NK-92 (cell line): Measurements from ENCODE around the gene EN2.

Source experiments
- DNase-seq: peaks from one replicate; lab custom pipeline; 2025; ENCODE audit not compliant: unreplicated experiment; lab: John Stamatoyannopoulos, UW

The EN2 gene

DNA sequence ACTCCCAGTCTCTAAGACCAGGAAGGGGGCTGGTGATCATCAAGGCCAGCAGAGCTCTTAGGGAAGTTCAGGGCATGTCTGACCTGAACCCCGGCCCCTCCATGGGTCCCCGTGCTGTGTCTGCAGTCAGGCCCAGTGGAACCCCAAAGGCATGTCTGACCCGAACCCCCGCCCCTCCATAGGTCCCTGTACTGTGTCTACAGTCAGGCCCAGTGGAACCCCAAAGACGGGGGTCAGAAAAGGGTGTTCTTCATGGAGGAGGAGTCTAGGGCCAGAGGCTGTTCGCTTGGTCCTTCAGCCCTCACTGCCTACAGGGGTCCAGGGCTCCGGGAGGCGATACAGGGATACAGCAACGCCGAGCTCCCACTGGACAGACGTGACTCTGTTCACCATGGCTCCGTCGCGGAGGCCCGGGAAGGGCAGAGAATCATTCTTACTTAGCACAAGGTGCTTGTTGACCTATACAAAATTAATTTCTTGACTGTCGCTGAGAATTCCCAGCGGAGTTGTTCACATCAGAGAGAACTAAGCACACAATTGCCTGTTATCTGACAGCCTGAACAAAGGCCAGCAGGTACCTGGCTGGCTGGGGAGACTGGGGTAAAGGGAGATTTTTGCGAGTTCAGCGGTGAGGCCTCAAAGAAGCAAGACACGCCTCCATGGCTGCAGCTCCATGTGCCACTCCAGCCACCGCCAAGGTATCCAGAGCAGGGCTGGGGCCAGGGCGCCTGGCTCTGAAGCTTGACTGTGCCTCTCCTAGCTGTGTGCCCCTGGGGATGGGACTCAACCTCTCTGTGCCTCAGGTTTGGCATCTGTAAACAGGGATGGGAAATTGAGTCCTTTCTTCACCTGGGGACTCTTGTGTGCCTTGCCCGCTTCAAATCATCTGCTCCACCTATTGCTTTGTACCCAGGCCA is 26.8 kb downstream of the EN2 start:
- no peak for DNase-seq

DNA sequence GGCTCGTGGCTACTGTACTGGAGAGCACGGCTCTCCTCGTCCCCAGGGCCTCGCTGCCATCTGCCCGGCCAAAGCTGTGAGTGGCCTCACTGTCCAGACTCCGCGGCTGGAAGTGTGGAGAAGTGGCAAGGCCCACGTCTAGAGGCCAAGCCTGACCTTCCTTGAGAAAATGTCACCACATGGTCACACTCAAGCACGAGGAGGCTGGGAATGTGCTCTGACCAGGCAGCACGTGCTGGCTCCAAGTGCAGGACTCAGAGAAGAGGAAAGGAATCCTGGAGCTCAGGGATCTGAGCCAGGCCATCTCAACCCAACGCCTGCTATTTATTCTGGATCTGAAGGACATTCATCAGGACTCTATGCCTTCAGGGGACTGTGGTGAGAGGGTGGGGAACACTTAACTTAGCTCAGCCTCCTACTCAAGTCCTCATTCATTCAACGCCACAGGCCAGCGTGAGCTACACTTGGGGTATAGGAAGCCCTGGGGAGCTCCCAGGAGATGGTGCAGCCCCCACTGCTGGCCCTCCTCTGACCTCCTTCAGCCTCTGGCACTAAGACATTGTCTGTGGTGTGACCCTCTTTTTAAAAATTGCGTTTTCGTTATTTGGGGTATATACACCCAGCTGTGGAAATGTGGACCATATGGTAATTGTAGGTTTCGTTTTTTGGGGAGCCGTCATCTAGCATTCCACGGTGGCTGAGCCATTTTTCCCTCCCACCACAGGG is 29.0 kb downstream of the EN2 start:
- DNase-seq, result no peak

DNA sequence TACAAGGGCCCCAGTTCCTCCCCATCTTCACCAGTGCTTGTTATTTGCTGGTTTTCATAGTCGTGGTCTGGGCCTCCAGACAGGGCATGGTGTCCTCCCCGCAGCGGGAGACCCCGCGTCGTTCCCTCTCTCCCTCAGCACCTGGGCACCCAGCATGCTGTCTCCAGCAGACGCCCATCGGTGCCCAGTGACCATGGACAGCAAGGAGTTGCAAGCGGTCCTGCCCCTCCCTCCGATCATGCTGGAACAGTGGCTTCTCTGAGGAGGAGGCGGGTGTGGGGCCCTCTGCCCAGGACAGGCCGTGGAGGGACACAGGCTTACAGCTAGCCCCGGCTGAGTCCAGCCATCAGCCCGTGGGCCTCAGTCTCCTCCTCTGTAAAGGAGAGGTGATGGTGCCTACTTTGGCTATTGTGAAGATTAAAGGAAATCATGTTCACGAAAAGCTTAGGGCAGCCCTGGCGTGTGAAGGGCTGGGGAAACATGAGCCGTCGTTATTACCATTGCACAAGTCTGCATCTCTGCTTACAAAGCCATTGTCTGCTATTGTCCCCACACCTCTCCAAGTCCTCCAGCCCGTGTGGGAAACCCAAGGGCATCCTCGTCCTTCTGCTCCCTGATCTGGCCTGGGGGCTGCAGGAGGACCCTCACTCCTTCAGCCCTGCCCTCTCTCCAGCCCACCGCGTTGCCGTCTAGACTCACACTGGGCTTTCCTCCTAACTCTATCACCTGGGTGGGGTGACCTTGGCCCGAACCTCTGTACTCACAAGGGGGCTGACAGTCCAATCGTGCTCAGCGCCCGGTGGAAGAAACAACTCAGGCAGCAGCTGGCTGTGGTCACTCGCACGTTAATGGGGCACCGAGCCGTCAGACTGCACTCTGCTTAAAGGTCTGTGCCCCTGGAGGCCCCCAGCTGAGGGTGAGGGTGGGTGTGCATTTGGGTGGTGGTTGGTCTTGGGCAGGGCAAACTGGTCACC is 29.9 kb downstream of the EN2 start:
- DNase-seq, result no peak

DNA sequence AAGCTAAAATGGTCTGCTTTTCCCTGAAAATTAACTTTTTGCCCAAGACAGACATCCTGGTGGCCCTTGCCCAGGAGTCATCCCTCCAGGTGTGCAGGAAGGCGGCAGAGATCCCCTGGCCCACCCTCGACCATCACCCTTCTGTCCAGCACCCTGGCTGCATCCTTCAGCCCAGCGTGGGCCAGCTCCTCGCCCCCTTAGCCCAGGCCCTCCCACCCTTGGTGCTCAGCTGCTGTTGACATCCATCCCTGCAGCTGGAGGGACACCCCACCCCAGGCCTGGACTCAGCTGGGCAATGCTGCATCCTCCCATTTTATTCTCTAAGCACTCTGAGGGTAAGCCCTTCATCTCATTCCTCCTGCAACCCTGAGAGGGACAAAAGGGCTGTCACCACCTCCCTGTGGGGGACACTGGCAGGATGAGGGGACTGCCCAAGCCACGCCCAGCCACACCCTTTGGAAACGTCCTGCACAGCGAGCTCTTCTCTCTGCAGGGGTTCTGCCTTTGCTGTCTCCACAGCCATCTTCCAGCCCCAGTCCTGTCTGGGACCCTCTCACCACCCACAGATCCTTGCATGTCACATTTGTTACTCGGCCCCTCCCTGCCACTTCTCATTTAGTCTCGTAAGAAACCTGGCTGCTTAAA is 30.7 kb downstream of the EN2 start:
- DNase-seq, result no peak

DNA sequence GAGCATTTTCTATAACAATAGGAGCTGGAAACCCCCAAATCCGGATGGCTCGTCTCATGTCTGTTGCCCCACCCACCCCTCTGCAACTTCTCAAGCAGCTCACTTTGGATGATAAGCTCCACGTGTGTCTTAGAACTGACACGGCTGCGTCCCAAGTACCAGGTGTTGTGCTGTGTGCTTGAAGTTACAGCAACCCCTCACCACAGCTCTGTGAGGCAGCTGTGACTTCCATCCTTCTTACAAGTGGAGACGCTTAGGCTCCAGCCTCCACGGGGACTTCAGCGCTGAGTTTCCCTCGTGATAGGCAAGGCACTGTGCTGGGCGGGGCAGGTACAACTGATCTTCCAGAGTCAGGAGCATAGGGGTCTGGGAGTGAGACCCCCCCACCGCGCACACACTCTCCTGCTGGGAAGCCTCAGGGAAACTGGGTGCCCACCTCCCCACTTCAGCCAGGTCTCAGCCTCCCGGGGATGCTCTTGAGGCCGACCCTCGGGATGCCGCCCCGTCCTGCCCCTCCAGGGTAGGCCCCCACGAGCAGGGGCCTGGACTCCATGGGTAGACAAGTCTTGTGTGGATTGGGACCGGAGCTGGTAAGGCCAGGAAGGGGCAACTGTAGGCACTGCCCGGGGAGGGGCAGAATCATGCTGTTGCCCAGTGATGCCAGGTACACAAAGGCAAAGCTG is 31.4 kb downstream of the EN2 start:
- DNase-seq, result no peak

DNA sequence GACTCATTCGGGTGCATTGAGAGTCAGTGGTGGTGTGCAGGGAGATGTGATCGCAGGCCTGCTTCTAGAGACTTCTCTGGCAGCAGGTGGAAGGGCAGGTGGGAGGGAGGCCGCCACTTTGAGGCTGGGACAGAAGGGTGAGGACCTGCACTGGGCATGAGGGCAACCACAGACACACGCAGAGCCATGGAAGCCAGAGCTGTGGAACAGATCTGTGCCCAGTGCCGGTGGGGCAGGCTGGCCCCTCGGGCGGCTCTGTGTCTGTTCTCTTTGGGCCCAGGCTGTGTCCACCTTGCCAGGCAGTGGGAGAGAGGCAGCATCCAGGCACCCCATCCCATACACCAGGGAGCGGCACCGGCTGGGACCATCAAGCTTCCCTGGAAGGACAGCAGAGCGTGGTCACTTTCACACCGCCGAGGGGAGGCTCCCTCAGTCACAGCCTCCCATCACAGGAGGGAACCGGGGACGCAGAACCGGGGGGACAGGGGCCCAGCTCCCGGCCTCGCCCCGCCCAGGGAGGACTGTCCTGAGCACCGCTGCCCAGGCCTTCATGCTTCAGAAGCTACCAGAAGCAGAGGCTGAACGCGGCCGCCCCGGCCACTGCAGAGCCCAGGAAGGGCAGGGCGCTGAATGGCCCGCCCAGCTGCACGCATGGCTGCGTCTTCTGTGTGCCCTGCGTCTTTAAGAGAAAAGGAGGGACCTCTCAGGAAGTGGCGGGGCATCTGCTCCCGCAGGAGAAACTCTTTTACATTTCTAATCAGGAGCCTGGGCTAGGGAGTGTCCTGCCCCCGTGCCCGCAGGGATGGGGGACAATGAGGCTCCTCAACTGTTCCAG is 32.1 kb downstream of the EN2 start:
- DNase-seq, result no peak

DNA sequence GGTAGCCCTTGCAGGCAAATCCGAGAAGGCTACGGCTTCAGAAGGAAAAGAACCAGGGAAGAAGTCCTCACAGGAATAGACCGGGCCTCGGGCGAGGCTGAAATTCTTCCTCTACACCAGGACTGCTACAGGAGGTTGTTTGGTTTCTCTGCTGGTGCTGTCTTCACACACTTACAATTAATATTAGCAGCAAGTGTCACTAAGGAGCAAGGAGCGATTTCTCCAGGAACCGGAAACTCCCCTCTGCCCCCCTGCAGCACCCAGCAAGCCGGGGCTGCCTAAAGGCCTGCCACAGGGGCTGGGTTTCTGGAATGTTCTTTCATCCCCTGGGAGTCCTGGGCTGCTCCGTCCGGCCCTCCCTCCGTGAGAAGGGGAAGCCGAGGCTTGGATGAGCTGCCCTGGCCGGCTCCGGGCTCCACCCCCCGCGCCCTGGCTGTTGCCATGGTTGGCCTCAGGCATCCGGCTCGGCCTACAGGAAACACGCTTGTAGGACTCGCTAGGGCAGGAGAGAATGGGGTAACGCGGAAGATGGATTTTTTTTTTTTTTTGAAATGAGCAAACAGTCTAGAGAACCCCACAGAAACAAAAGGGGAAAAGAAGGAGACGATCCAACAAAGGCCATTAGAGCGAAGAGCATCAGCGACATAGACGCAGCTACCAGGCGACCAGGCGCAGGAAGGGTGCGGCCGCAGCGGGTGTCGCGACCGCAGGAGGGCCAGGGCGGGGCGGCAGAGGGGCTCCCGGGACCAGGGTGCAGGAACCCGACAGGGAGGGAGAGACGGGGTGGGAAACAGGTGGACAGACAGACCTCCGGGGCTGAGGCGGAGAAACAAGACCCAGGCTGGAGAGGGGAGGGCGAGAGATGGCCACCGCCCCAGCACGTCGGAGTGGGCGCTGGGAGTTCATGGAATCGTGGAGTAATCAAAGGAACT is 33.0 kb downstream of the EN2 start:
- DNase-seq, result no peak

DNA sequence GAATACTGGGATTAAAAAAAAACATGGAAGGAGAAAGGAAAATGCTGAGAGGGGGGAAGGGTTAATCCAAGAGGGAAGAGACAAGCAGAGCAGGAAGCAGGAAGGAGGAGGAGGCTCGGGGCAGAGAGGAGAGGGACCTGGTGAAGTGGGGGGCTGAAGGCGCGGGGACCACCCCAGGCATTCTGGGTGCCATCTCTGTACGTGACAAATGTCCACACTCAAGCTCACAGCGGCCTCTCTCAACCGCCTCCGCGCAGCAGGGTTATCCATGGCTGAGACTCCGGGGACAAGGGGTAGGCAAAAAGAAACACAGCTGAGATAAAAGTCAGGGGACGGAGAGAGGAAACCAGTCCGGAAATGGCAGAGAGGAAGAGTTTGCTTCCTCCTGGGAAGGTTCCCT is 33.9 kb downstream of the EN2 start:
- no peak for DNase-seq

DNA sequence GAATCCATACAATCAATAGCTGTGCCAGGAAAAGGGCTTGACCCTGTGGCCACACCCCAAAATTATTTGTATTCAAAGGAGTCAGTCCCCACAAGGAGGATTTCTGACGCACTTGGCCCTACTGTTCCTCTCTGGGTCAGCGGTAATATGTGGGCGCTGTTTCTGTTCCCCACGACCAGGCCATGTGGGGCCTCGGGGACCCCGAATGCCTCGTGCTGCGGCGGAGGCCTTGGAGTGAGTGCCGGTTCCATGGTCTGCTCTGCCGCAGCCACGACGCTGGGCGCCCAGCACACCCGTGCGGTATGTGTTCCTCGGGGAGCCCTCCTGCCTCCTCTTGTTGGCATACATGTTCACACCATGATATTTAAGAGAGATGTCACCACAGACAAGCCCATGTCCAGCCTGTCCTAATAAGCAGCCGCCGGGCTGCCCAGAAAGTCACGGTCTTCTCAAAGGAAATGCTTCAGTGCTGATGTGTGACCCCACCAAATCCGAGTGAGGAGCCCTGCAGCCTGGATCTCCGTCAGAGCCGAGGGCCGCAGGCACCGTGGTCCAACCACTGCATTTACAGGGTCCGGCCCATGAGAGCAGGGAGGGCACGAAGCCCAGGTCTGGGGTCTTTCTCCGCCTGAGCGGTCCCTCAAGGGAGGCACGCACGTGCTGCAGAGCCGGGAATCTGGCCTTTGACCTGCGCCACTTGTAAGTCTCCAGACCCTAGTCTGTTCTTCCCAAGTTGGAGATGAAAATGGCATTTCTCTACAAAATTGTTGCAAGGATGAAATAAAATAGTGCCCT is 36.0 kb downstream of the EN2 start:
- DNase-seq, result no peak

DNA sequence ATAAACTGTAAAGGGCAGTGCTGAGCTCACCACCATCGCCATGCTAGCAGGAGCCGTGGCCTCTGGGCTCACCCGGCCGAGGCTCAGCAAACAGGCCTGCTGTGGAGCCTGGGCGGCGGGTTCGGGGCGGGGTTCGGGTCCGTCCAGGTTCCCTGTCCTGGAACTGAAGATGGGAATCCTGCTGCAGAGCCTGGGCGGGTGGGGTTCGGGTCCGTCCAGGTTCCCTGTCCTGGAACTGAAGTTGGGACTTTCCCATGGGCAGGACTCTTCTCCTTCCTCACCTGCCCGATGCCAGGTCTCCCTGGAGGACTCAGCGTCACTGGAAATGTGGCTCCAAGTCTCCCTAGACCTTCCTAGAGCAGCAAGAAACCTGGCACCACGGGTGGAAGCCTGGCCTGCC is 36.6 kb downstream of the EN2 start:
- DNase-seq, result no peak

DNA sequence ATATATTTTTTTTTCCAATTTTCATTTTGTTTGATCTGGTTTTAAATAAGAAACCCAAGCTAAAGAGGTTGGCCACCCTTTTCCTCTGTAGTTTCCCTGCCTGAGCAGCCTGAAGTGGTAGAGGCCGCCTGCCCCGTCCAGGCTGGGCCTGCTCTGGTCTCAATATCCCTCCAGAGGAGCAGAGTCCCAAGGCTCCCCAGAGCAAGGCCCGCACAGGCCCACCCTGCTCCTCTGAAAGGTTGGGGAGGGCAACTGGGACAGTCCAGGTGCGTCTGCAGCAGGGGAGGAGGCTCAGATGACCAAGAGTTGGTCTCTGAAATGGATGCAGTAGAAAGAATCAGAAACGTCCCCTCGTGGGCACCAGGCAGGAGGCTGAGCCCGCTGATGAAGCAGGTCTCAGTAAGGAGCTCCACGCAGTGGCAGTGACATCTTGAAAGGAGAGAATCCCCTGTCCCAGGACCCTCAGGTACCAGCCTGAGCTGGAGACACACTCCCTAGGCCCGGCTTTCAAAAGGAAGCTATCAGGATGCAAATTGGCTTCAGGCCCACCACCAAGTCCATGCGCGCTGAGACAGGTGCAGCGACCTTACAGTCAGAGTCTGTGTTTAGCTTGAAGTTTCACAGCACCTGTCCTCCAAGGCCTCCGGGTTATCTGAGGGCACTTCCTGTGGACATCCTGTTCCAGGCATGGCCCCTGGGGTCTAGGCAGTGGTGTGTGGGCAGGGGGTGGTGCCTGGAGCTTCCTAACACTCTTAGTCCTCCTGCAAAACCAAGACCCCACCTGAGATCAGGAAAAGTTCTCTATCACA is 37.7 kb downstream of the EN2 start:
- DNase-seq, result no peak

DNA sequence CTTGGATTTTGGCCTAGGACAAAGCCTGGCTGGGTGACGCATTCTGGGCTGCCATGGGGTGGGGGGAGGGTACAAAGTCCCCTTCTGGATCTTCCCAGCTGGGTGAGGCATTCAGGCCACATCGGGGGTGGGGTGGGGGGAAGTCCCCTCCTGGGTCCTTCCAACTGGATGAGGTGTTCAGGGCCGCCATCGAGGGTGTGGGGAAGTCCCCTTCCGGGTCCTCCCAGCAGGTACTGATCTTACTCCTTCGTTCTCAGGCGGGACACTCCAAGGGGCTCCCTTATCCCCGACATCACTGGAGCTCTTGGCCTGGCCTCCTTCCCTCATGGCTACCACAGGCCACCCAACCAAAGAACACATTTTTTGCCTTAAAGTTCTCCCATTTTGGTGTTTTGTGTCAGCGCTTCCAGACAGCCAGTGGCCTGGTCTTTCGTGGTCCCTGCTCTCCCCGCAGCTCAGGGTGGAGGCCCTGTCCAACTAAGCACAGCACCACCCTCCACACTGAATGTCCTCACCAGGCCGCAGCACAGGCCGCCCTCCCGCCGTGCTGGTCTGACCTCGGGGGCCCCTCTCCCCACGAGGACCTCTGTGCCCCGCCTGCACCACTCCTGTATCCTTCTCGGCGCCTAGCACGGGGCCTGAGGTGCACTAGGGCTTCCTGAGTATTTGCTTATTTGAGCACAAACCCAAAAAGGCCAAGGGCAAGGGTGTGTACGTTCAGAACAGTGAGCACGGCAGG is 38.5 kb downstream of the EN2 start:
- no peak for DNase-seq

DNA sequence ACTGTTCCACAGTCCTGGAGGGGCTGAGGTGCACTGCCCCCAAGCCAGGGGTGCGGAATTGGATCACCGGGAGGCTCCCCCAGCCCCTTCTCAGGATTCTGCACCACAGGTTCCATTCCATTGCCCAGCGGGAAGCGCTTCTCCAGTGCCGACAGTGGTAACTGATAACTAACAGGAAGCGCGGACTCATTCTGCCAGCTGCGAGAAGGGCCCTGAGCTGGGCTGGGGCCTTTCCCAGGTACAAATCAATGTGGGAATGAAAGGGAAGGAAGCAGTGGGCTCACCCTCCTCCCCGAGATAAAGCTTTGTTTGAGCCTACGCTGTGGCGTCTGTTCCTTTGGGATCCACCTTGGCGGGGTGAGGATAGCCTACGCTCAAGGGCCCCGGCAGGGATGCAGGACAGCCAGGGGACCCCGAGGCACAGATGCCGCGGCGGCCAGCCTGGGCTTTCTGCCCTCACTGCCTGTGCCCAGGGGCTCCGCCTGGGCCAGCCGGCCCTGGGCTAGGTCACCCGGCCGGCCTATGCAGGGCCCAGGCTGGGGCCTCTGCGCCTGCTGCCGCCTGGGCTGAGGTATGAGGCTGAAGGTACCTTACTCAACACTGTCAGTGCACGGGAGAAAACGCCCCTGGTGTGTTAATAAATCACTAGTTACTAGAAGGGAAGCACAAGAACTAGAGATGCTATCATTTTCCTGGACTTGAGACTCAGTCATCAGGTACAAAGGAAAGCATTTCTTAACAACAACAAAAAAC is 39.4 kb downstream of the EN2 start:
- no peak for DNase-seq

DNA sequence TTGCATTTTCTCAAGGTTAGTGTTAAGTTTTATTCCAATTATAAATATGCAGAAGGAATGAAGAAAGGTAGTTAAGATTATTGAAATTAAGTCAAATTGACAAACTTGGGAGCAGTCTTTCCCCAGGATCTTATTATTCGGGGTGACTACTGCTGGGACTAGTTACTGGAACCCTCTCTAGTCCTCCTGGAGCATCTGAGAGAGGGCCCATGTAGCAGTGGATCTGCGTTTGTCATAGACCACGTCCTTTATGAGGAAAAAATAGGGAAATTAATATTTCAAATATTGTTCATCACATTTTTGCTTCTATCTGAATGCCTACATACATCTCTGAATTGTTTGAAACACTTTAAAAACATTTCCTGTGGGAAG is 47.5 kb downstream of the EN2 start:
- no peak for DNase-seq

DNA sequence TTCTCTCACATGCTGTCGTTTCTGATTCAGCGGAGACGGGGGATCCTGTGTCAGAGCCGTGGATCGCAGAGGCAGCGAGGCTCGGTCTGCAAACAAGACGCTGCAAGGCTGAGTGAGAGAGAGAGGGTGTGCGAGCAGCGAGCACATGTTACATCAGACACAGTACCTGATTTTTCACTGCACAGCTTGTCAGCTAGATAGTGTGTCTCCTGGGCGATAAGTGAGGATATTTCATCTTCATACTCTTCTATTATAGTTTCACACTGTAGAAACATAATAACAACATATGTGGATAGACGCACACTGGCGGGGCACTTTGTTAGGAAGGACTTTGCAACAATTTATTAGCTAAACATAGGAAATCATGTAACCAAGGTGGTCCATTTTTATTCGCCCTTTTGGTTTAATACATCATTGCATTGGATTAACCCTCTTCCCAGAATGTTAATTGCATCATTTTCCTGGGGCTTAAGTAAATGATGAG is 49.0 kb downstream of the EN2 start:
- no peak for DNase-seq
